ENCODE measurements around the gene AXIN1. TPM values are rescaled to one million over a fixed set of nuclear protein-coding genes. Genes with fewer than 3 reads are reported as not detected.

AXIN1 gene
- total RNA-seq, 1 experiment from 2014 or later = 26.9 TPM

- no peaks in the 10 kb centered on the region for H3F3A ChIP-seq (ENCODE audit: low read length, unreplicated experiment)
- TF ChIP-seq EZH2phosphoT487 (IDR thresholded peaks at IDR 0.05; ENCODE audit: borderline replicate concordance, low read length) (no peak), EZH2 (IDR thresholded peaks at IDR 0.05; ENCODE audit: low read length, unreplicated experiment) (no peak)
- TF ChIP-seq, protein P1, sequence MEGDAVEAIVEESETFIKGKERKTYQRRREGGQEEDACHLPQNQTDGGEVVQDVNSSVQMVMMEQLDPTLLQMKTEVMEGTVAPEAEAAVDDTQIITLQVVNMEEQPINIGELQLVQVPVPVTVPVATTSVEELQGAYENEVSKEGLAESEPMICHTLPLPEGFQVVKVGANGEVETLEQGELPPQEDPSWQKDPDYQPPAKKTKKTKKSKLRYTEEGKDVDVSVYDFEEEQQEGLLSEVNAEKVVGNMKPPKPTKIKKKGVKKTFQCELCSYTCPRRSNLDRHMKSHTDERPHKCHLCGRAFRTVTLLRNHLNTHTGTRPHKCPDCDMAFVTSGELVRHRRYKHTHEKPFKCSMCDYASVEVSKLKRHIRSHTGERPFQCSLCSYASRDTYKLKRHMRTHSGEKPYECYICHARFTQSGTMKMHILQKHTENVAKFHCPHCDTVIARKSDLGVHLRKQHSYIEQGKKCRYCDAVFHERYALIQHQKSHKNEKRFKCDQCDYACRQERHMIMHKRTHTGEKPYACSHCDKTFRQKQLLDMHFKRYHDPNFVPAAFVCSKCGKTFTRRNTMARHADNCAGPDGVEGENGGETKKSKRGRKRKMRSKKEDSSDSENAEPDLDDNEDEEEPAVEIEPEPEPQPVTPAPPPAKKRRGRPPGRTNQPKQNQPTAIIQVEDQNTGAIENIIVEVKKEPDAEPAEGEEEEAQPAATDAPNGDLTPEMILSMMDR (conservative IDR thresholded peaks at IDR 0.05; ENCODE audit: low read depth, low read length) = no peak
- no peak overlapping the region for H3K4me3 ChIP-seq (ENCODE audit: low read length)
- ChIA-PET CTCF (no interaction called here), POLR2A (ENCODE audit: unreplicated experiment) (no interaction called here)
- no peak overlapping the region for H2AFZ ChIP-seq (ENCODE audit: low read length)
- ATAC-seq (no peak), DNase-seq (no peak)
- intact Hi-C loops (cut with micrococcal nuclease) = no loop called here
- H3K36me3 ChIP-seq (ENCODE audit: low read depth, low read length) = no peaks in the 10 kb centered on the region
- H3K9ac ChIP-seq (ENCODE audit: low read length) = no peak overlapping the region
- no peaks in the 10 kb centered on the region for H3K27me3 ChIP-seq (ENCODE audit: low read length)
- no peaks in the 10 kb centered on the region for H3K4me1 ChIP-seq (ENCODE audit: insufficient read depth, low read length)
- no peak overlapping the region for H3K27ac ChIP-seq (ENCODE audit: low read length)
- no peak overlapping the region for H3K4me2 ChIP-seq (ENCODE audit: low read length)
- no TSS peak for BruUV-seq (replicated peaks)
- no peaks in the 10 kb centered on the region for H3K9me3 ChIP-seq (ENCODE audit: low read length)
- no peaks in the 10 kb centered on the region for H4K20me1 ChIP-seq (ENCODE audit: low read length)
- no peaks in the 10 kb centered on the region for H3K9me2 ChIP-seq (replicated peaks; ENCODE audit: low read length)
- H3K79me2 ChIP-seq (ENCODE audit: low read length) = no peaks in the 10 kb centered on the region
These were observed 81.9 kb downstream of the AXIN1 start for GRCh38 chr16:270381-271255.

GRCh38 chr16:269061-269796, 83.3 kb downstream of the AXIN1 start:
- no peaks in the 10 kb centered on the region for H3K36me3 ChIP-seq (ENCODE audit: low read depth, low read length)
- H3K27ac ChIP-seq (ENCODE audit: low read length) = no peak overlapping the region
- no TSS peak for BruUV-seq (replicated peaks)
- H3K4me3 ChIP-seq (ENCODE audit: low read length) = no peak overlapping the region
- POLR2A ChIA-PET (ENCODE audit: unreplicated experiment) = interaction anchor here (0.6 kb wide), 1 partner anchor 33 kb away, joined by 3 read pairs; no protein-coding TSS in a partner anchor
- DNase-seq (no peak), ATAC-seq (no peak)
- no peaks in the 10 kb centered on the region for H4K20me1 ChIP-seq (ENCODE audit: low read length)
- H3K27me3 ChIP-seq (ENCODE audit: low read length) = no peaks in the 10 kb centered on the region
- CTCF ChIA-PET = no interaction called here
- TF ChIP-seq EZH2 (IDR thresholded peaks at IDR 0.05; ENCODE audit: low read length, unreplicated experiment) (no peak), EZH2phosphoT487 (IDR thresholded peaks at IDR 0.05; ENCODE audit: borderline replicate concordance, low read length) (no peak)
- TF ChIP-seq, protein P1 (conservative IDR thresholded peaks at IDR 0.05; ENCODE audit: low read depth, low read length) = no peak
- H3K4me1 ChIP-seq (ENCODE audit: insufficient read depth, low read length) = no peaks in the 10 kb centered on the region
- H3K9ac ChIP-seq (ENCODE audit: low read length) = no peak overlapping the region
- H2AFZ ChIP-seq (ENCODE audit: low read length) = no peak overlapping the region
- no peaks in the 10 kb centered on the region for H3K9me2 ChIP-seq (replicated peaks; ENCODE audit: low read length)
- H3F3A ChIP-seq (ENCODE audit: low read length, unreplicated experiment) = no peaks in the 10 kb centered on the region
- no peak overlapping the region for H3K4me2 ChIP-seq (ENCODE audit: low read length)
- no peaks in the 10 kb centered on the region for H3K79me2 ChIP-seq (ENCODE audit: low read length)
- intact Hi-C loops (cut with micrococcal nuclease) = no loop called here
- H3K9me3 ChIP-seq (ENCODE audit: low read length) = no peaks in the 10 kb centered on the region

Measured in PC-3 (cell line).